AG04450 (cell line): Measurements from ENCODE around the gene KCNK3. TPM values are rescaled to one million over a fixed set of nuclear protein-coding genes. Genes with fewer than 3 reads are reported as not detected.
"Not testable (repeated sequence)": the region's sequence is repeated elsewhere in the genome, so short reads cannot be mapped to it uniquely, and the experiment has no call there.

ENCODE experiments used
- CTCF ChIA-PET: fragments of 300-600, 350-600 bp; formaldehyde crosslinking; extraction: SDS; loops from one replicate; lab custom pipeline; 2022; ENCODE audit warnings: antibody characterized with exemption, inconsistent platforms; lab: Charles Lee
- POLR2A ChIA-PET: fragments of 350-600 bp; formaldehyde crosslinking; extraction: SDS; loops from one replicate; lab custom pipeline; 2021; ENCODE audit warnings: antibody characterized with exemption, inconsistent platforms; lab: Yijun Ruan, JAX
- DNase-seq: peaks from one replicate; pipeline ENCODE4 v3.0.0-alpha.2; 2011; ENCODE audit warnings: low read depth, low spot score
- H3K27ac ChIP-seq: one replicate; pipeline ENCODE4 v1.5.1; 2012; ENCODE audit warnings: low read depth, low read length, control low read depth
- H3K27me3 ChIP-seq: one replicate; pipeline ENCODE4 v1.6.0; 2012; ENCODE audit warnings: low read length; ENCODE audit not compliant: control insufficient read depth, insufficient read depth
- H3K4me3 ChIP-seq: 2 replicates; pipeline ENCODE4 v1.5.1; 2011; ENCODE audit warnings: mild to moderate bottlenecking, low read depth, low read length, control low read depth
- H3K9me3 ChIP-seq: 2 replicates; pipeline ENCODE4 v1.5.1; 2012; ENCODE audit warnings: low read length; ENCODE audit not compliant: control insufficient read depth, insufficient read depth
- CTCF ChIP-seq: IDR thresholded peaks from 2 replicates; pipeline ENCODE4 v1.5.1; 2011; ENCODE audit warnings: low read depth, low read length, control low read depth, inconsistent platforms
- polyA plus RNA-seq: library from polyadenylated mRNA; depleted of rRNA; stranded (reverse); fragments of >200 nt; gene quantifications from 2 replicates; pipeline ENCODE4 v1.2.3, GENCODE V29; 2011

The KCNK3 gene
- polyA plus RNA-seq, 1 experiment, result 0.05 TPM

DNA sequence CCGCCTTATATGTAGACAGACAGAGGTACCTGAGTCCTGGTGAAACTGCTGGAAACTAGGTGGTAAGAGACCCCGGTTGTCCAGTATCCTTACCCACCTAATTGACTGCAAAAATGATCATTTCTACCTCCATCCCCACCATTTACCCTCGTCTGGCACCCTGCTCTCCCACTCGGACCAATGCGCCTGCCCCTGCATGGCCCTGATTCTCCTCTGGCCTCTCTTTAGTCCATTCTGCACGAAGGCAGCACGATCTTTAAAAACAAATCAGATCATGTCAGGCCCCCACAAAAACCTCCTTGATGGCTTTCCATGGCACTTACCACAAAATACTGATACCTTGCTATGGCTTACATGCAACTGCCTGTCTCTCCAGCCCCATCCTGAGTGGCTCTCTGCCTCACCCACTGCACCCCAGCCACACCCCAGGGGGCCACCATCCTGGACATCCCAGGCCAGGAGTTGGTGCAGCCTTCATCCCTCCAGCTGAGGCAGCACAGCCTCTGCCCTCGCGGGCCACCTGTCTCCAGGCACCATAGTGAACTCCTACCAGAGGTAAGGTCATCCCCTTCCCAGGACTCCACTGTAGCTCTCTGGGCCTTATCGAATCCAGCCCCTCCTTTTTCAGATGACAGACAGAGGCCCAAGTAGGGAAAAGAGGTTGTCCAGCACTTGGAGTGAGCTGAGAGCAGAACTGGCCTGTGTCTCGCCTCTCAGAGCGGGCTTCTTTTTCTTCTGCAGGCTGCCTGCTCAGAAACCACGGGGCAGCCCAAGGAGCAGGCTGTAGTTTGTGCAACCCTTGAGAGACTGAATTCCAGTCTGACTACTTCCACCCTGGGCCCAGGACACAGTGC lies 39.1 kb upstream of the KCNK3 start:
- Histone ChIP-seq H3K9me3 (peaks cover 3% of the 10 kb centered on the region; the same call in 1 of the 2 replicates), H3K4me3 (no peak overlapping the region), H3K27ac (no peak overlapping the region), H3K27me3 (peaks cover 46% of the 10 kb centered on the region)
- CTCF ChIA-PET, result no interaction called here
- no peak for TF ChIP-seq CTCF
- DNase-seq, result no peak
- POLR2A ChIA-PET, result no interaction called here

DNA sequence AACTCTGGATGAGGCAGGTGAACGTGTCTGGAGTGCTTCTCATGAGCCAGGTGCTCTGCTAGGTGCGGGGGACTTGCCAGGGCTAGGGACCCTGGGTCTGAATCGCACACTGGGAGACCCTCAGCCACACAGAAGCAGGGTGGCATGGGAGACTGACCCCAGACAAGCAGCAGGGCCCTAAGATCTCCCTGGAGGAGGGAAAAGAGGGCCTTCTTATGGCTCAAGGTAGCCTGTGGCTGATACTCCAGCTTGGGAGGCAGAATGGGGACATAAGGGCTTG lies 38.5 kb upstream of the KCNK3 start:
- H3K4me3 ChIP-seq, result no peak overlapping the region
- H3K27me3 ChIP-seq, result peaks cover 44% of the 10 kb centered on the region
- peaks cover 3% of the 10 kb centered on the region; the same call in 1 of the 2 replicates for H3K9me3 ChIP-seq
- no peak overlapping the region for H3K27ac ChIP-seq
- DNase-seq, result no peak
- CTCF ChIA-PET, result no interaction called here
- no peak for TF ChIP-seq CTCF
- POLR2A ChIA-PET, result no interaction called here

DNA sequence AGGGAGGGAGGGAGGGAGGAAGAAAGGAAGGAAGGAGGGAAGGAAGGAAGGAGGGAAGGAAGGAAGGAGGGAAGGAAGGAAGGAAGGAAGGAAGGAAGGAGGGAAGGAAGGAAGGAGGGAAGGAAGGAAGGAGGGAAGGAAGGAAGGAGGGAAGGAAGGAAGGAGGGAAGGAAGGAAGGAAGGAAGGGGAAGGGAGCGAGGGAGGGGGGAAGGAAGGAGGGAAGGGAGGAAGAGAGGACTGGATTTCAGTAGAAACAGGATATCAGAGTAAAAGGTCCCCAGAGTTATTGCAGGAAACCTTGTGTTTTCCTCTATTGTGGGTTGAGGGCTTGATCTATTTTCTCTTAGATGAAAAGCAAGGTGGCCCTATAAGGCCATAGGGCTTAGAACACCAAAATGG lies 37.4 kb upstream of the KCNK3 start:
- POLR2A ChIA-PET, H3K27ac ChIP-seq, DNase-seq, H3K9me3 ChIP-seq, H3K4me3 ChIP-seq, CTCF ChIA-PET: not testable (repeated sequence)
- peaks cover 39% of the 10 kb centered on the region for H3K27me3 ChIP-seq

DNA sequence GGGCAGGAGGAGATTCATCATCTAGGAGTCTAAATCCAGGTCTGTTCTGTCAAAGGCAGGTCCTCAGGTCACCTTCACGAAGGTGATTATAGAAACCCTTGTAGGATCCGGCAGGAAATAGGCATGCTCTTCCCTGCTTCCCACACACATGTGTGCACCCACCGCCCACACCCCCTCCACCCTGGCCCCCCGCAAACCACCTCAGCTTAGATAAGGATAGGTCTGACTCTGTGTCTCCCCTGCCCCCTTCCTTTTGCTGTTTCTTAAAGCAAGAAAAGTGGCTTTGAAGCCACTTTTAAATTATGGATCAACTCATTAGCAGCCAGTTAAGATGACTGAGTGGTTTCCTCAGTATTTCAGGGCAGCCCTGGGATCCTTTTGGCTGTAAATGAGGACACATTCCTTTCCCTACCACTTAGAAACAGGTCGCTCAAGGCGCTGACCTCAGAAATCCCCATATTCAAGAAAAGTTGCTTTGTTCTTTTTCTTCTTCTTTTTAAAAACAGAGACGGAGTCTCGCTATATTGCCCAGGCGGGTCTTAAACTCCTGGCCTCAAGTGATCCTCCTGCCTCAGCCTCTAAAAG lies 36.8 kb upstream of the KCNK3 start:
- DNase-seq, result no peak
- ChIA-PET CTCF (interaction anchor here (1.0 kb wide), 1 partner anchor 78 kb away, joined by 3 read pairs; no protein-coding TSS in a partner anchor), POLR2A (no interaction called here)
- Histone ChIP-seq H3K9me3 (peaks cover 3% of the 10 kb centered on the region; the same call in 1 of the 2 replicates), H3K27ac (no peak overlapping the region), H3K27me3 (peaks cover 34% of the 10 kb centered on the region), H3K4me3 (no peak overlapping the region)
- no peak for TF ChIP-seq CTCF

DNA sequence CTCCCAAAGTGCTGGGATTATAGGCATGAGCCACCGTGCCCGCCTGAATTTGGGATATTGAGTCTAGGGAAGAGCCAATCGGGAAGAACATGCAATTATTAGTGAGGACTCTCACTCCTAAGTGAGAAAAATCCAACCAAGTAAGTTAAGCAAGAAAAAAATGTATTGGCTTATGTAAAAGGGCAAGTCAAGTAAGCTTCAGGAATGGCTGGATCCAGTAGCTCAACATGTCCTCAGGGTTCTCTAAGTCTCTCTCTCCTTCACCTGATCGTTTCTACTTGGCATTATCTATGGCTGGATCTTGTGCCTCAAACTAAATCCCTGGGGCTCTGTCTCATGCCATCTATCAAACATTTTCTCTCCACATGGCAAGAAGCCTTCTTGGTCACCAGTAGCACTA lies 35.3 kb upstream of the KCNK3 start:
- POLR2A ChIA-PET, result no interaction called here

More for the DNA sequence above, 35.3 kb upstream of the KCNK3 start:
- peaks cover 3% of the 10 kb centered on the region; the same call in 1 of the 2 replicates for H3K9me3 ChIP-seq
- H3K27me3 ChIP-seq, result peaks cover 21% of the 10 kb centered on the region
- CTCF ChIA-PET, result no interaction called here
- DNase-seq, result no peak
- H3K4me3 ChIP-seq, result no peak overlapping the region
- no peak overlapping the region for H3K27ac ChIP-seq
- no peak for TF ChIP-seq CTCF
